OCI-LY3 (cell line): ENCODE data around the gene NDUFS7.

Source experiments
- H2AFZ ChIP-seq: fragments of 200-600, 300-600 bp; shearing (Covaris generic); 2 replicates; pipeline ENCODE4 v1.6.0; 2014; ENCODE audit warnings: antibody characterized with exemption, low read depth, low read length
- H3K27ac ChIP-seq: fragments of 200-600, 300-600 bp; sonication (generic); 2 replicates; pipeline ENCODE4 v1.5.1; 2014; ENCODE audit warnings: mild to moderate bottlenecking, low read length, moderate library complexity, mixed read lengths
- H3K27me3 ChIP-seq: fragments of 200-600, 300-600 bp; sonication (generic); 2 replicates; pipeline ENCODE4 v1.6.1; 2014; ENCODE audit warnings: low read depth, low read length, mixed read lengths
- H3K36me3 ChIP-seq: fragments of 200-600, 300-600 bp; sonication (generic); replicated peaks from 2 replicates; pipeline ENCODE3; 2014; ENCODE audit warnings: low read depth, low read length, mixed read lengths
- H3K4me1 ChIP-seq: fragments of 300-600, 200-600 bp; sonication (generic); 2 replicates; pipeline ENCODE4 v1.6.1; 2014; ENCODE audit warnings: low read length, mixed read lengths
- H3K4me2 ChIP-seq: fragments of 200-600, 300-600 bp; sonication (generic); 2 replicates; pipeline ENCODE4 v1.6.1; 2014; ENCODE audit warnings: low read length, mixed read lengths
- H3K4me3 ChIP-seq: fragments of 300-600, 200-600 bp; sonication (generic); 2 replicates; pipeline ENCODE4 v1.5.1; 2014; ENCODE audit warnings: antibody characterized with exemption, mild to moderate bottlenecking, low read length, moderate library complexity
- H3K79me2 ChIP-seq: fragments of 300-600, 200-600 bp; shearing (Covaris generic); 2 replicates; pipeline ENCODE4 v1.6.1; 2014; ENCODE audit warnings: mild to moderate bottlenecking, low read length, mixed read lengths
- H3K9ac ChIP-seq: fragments of 300-600, 200-600 bp; shearing (Covaris generic); 2 replicates; pipeline ENCODE4 v1.6.0; 2014; ENCODE audit warnings: mild to moderate bottlenecking, low read length, moderate library complexity
- H3K9me3 ChIP-seq: fragments of 200-600, 300-600 bp; shearing (Covaris generic); 2 replicates; pipeline ENCODE4 v1.6.1; 2014; ENCODE audit warnings: low read length, mixed read lengths; ENCODE audit not compliant: insufficient read depth
- H4K20me1 ChIP-seq: fragments of 200-600, 300-600 bp; sonication (generic); 2 replicates; pipeline ENCODE4 v1.6.1; 2016; ENCODE audit warnings: low read length, mixed read lengths; ENCODE audit not compliant: insufficient read depth
- CTCF ChIP-seq: fragments of 200-600, 300-600 bp; sonication (generic); IDR thresholded peaks from 2 replicates; pipeline ENCODE4 v1.5.1; 2014; ENCODE audit warnings: antibody characterized with exemption, low read length, low read depth
- EZH2phosphoT487 ChIP-seq: fragments of 200-600 bp; shearing (Covaris generic); IDR thresholded peaks from 2 replicates; pipeline ENCODE4 v1.6.1; 2018; ENCODE audit warnings: antibody characterized with exemption, mixed run types, low read depth

Gene NDUFS7

GRCh38 chr19:1362387-1363257, 21.1 kb upstream of the NDUFS7 start:
- H4K20me1 ChIP-seq, result no peaks in the 10 kb centered on the region
- no peak overlapping the region for H3K27ac ChIP-seq
- H3K9me3 ChIP-seq, result no peaks in the 10 kb centered on the region
- no peaks in the 10 kb centered on the region for H3K27me3 ChIP-seq
- H3K36me3 ChIP-seq, result peaks cover 48% of the 10 kb centered on the region
- H2AFZ ChIP-seq, result no peak overlapping the region
- peaks cover 6% of the 10 kb centered on the region; the same call in 1 of the 2 replicates for H3K4me1 ChIP-seq
- no peak overlapping the region for H3K9ac ChIP-seq
- no peaks in the 10 kb centered on the region for H3K79me2 ChIP-seq
- H3K4me2 ChIP-seq, result no peak overlapping the region
- no peak overlapping the region for H3K4me3 ChIP-seq
- TF ChIP-seq EZH2phosphoT487 (no peak), CTCF (no peak)

GRCh38 chr19:1363599-1363998, 20.1 kb upstream of the NDUFS7 start:
- Histone ChIP-seq H3K9me3 (no peaks in the 10 kb centered on the region), H3K36me3 (peaks cover 42% of the 10 kb centered on the region), H3K9ac (no peak overlapping the region), H3K27me3 (no peaks in the 10 kb centered on the region), H4K20me1 (no peaks in the 10 kb centered on the region), H3K27ac (no peak overlapping the region), H3K79me2 (no peaks in the 10 kb centered on the region), H3K4me1 (peaks cover 6% of the 10 kb centered on the region; the same call in 1 of the 2 replicates), H3K4me2 (no peak overlapping the region), H3K4me3 (no peak overlapping the region), H2AFZ (no peak overlapping the region)
- TF ChIP-seq EZH2phosphoT487 (no peak), CTCF (no peak)

- Histone ChIP-seq H3K36me3 (peaks cover 39% of the 10 kb centered on the region), H3K9ac (no peak overlapping the region), H3K4me3 (no peak overlapping the region)
Observed at GRCh38 chr19:1364070-1364704, 19.5 kb upstream of the NDUFS7 start.

More at GRCh38 chr19:1364070-1364704, 19.5 kb upstream of the NDUFS7 start:
- Histone ChIP-seq H3K27me3 (no peaks in the 10 kb centered on the region), H3K79me2 (no peaks in the 10 kb centered on the region), H2AFZ (no peak overlapping the region), H3K4me1 (peaks cover 6% of the 10 kb centered on the region; the same call in 1 of the 2 replicates), H3K9me3 (no peaks in the 10 kb centered on the region), H3K27ac (no peak overlapping the region), H3K4me2 (no peak overlapping the region), H4K20me1 (no peaks in the 10 kb centered on the region)
- TF ChIP-seq EZH2phosphoT487 (no peak), CTCF (no peak; the same call in 1 of the 2 replicates)
